Nephron progenitor cell (in vitro differentiated cells): ENCODE results near the gene MTF1.

Experiments
- DNase-seq: peaks from one replicate; pipeline ENCODE4 v3.0.0; 2021
- H3K27ac Mint-ChIP-seq: 2 replicates; pipeline ENCODE4 v1.8.0; 2021; ENCODE audit warnings: mild to moderate bottlenecking, moderate library complexity, mixed read lengths
- H3K27me3 Mint-ChIP-seq: 2 replicates; pipeline ENCODE4 v1.8.0; 2021; ENCODE audit warnings: mild to moderate bottlenecking, low read depth, mixed read lengths; ENCODE audit not compliant: poor library complexity
- H3K36me3 Mint-ChIP-seq: 2 replicates; pipeline ENCODE4 v1.8.0; 2021; ENCODE audit warnings: low read depth, mixed read lengths
- H3K4me1 Mint-ChIP-seq: 2 replicates; pipeline ENCODE4 v1.8.0; 2021; ENCODE audit warnings: mixed read lengths
- H3K4me3 Mint-ChIP-seq: 2 replicates; pipeline ENCODE4 v1.8.0; 2021; ENCODE audit warnings: mild to moderate bottlenecking, moderate library complexity, mixed read lengths
- H3K9me3 Mint-ChIP-seq: 2 replicates; pipeline ENCODE4 v1.8.0; 2021; ENCODE audit warnings: mild to moderate bottlenecking, moderate library complexity, mixed read lengths
- CTCF ChIP-seq: fragments of 200-600 bp; sonication (generic); IDR thresholded peaks from 2 replicates; pipeline ENCODE4 v1.5.0; 2021; ENCODE audit warnings: antibody characterized with exemption

The MTF1 gene

GRCh38 chr1:37802439-37802838, 57.0 kb downstream of the MTF1 start:
- no peak for TF ChIP-seq CTCF
- Mint-ChIP-seq H3K4me1 (peaks cover 9% of the 10 kb centered on the region), H3K36me3 (peaks cover 48% of the 10 kb centered on the region), H3K27ac (no peak overlapping the region), H3K4me3 (no peak overlapping the region), H3K9me3 (no peaks in the 10 kb centered on the region), H3K27me3 (no peaks in the 10 kb centered on the region)
- no peak for DNase-seq

GRCh38 chr1:37797750-37798345, 61.5 kb downstream of the MTF1 start:
- H3K4me3 Mint-ChIP-seq: no peak overlapping the region
- no peaks in the 10 kb centered on the region for H3K9me3 Mint-ChIP-seq
- no peak for DNase-seq
- peaks cover 40% of the 10 kb centered on the region for H3K27me3 Mint-ChIP-seq
- no peak for TF ChIP-seq CTCF
- H3K36me3 Mint-ChIP-seq: peaks cover 13% of the 10 kb centered on the region
- no peak overlapping the region for H3K27ac Mint-ChIP-seq
- no peaks in the 10 kb centered on the region for H3K4me1 Mint-ChIP-seq

- no peak overlapping the region for H3K27ac Mint-ChIP-seq
- no peak for TF ChIP-seq CTCF
Observed at GRCh38 chr1:37795340-37796125, 63.9 kb downstream of the MTF1 start.

GRCh38 chr1:37794372-37795339, 64.7 kb downstream of the MTF1 start:
- Mint-ChIP-seq H3K27ac (no peak overlapping the region), H3K4me3 (peak overlapping the region; percentile 71), H3K36me3 (no peaks in the 10 kb centered on the region), H3K27me3 (peaks cover 72% of the 10 kb centered on the region), H3K9me3 (no peaks in the 10 kb centered on the region), H3K4me1 (no peaks in the 10 kb centered on the region)
- DNase-seq: no peak
- no peak for TF ChIP-seq CTCF

More at GRCh38 chr1:37795340-37796125, 63.9 kb downstream of the MTF1 start:
- Mint-ChIP-seq H3K27me3 (peaks cover 63% of the 10 kb centered on the region), H3K4me1 (no peaks in the 10 kb centered on the region), H3K4me3 (peak overlapping the region; percentile 71), H3K36me3 (no peaks in the 10 kb centered on the region), H3K9me3 (no peaks in the 10 kb centered on the region)
- peak; percentile 91 for DNase-seq

GRCh38 chr1:37793773-37794371, 65.5 kb downstream of the MTF1 start, which contains the start of gene MANEAL:
Gene MANEAL, plus strand, starts transcription at chr1:37793847. Its CDS starts 336 bp downstream, at chr1:37794183.
- peak; percentile 76 for DNase-seq
- peak within 1 kb of the TSS; percentile 71 for H3K4me3 Mint-ChIP-seq
- H3K27ac Mint-ChIP-seq: no peak within 1 kb of the TSS
- no peaks in the 10 kb centered on the region for H3K36me3 Mint-ChIP-seq
- H3K4me1 Mint-ChIP-seq: no peaks in the 10 kb centered on the region
- TF ChIP-seq CTCF: no peak
- peaks cover 77% of the 10 kb centered on the region for H3K27me3 Mint-ChIP-seq
- no peaks in the 10 kb centered on the region for H3K9me3 Mint-ChIP-seq
